NCI-H774 (cell line): ENCODE data around the gene CLN6.
"Not testable (repeated sequence)": the region's sequence is repeated elsewhere in the genome, so short reads cannot be mapped to it uniquely, and the experiment has no call there.

ENCODE experiments used
- DNase-seq: peaks from one replicate; lab custom pipeline; 2025; lab: John Stamatoyannopoulos, UW

Gene CLN6

GRCh38 chr15:68256675-68257450 lies 27.3 kb upstream of the CLN6 start:
- peak; percentile 80 for DNase-seq

DNA sequence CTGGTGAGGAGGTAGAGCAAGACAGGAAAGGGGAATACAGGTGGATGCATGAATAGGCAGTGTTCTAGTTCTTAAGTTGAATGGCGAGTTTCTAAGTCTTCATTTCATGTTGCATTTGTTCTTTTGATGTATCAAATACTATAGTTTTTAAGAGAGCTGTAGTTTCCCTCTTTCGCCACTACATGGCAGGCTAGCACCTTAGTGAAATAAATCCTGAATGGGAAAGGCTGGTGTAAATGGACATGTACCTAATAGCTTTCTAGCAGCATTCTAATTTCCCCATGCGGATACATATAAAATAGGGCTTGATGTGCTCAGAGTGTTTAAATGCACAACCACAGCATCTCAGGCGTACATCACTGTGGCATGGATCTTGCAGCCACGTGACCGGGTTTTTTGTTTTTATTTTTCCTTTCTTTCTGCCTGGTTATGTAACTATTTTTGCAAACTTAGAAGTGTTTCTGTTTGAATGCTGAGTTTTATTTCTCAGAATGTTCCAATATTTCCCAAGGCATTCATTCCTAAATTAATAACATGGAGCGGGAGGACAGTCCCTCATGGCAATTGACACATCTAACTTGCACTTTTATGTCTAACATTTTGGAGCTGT lies 23.5 kb upstream of the CLN6 start:
- peak; percentile 72 for DNase-seq

GRCh38 chr15:68249058-68249713 lies 19.7 kb upstream of the CLN6 start:
- no peak for DNase-seq

GRCh38 chr15:68244235-68244634 lies 14.7 kb upstream of the CLN6 start:
- DNase-seq: no peak

GRCh38 chr15:68241088-68241935 lies 11.8 kb upstream of the CLN6 start:
- no peak for DNase-seq

DNA sequence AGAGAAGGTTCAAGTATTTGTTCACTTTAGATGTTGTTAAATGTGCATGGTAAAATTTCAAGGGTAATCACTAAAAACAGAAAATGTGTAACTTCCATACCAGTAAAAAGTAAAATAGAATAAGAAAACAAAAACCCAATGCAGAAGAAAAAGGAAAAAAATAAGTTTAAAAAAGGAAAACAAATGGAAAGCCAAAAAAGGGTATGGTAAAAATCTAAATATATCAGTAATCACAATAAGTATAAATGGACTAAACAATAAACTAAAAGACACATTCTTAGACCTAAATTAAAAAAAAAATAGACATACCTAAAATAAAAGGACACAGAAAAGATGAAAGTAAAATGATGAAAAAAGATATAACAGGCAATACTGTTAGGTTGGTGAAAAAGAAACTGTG lies 9.5 kb upstream of the CLN6 start:
- no peak for DNase-seq

GRCh38 chr15:68235022-68235421 lies 5.5 kb upstream of the CLN6 start:
- no peak for DNase-seq

DNA sequence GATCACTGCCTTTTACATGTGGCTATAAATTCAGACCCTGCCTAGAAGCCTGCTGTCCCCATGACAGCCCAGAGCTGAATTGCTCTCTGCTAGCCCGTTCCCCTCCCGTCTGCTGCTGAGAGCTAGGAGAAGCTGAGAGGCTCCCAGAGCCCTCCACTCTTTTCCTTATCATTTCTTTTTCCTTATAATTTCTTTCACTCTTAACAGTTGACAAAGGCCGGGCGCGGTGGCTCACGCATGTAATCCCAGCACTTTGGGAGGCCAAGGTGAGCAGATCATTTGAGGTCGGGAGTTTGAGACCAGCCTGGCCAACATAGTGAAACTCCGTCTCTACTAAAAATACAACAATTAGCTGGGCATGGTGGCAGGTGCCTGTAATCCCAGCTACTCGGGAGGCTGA lies 5.0 kb upstream of the CLN6 start:
- DNase-seq: not testable (repeated sequence)

DNA sequence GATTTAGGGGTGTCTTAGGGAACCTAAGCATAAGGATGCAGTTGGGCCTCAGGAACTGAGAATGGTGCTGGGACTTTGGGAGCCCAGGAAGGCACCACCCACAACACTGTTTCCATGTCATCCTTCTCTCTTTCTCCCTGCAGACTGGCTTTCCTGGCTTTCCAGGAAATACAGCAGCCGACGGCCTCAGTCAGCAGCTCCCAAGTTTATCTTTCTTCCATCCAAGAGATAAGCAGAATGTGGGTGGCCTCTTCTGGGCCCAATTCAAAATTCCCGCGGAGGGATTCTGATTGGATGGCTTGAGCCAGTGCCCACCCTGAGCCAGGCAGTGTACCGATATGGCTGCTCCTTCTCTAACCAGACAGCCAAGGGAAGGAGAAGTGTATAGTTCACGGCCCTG lies 4.5 kb upstream of the CLN6 start:
- no peak for DNase-seq

GRCh38 chr15:68232937-68233336 lies 3.4 kb upstream of the CLN6 start:
- DNase-seq: no peak

- no peak for DNase-seq
Observed at GRCh38 chr15:68232449-68232848, 2.9 kb upstream of the CLN6 start.

DNA sequence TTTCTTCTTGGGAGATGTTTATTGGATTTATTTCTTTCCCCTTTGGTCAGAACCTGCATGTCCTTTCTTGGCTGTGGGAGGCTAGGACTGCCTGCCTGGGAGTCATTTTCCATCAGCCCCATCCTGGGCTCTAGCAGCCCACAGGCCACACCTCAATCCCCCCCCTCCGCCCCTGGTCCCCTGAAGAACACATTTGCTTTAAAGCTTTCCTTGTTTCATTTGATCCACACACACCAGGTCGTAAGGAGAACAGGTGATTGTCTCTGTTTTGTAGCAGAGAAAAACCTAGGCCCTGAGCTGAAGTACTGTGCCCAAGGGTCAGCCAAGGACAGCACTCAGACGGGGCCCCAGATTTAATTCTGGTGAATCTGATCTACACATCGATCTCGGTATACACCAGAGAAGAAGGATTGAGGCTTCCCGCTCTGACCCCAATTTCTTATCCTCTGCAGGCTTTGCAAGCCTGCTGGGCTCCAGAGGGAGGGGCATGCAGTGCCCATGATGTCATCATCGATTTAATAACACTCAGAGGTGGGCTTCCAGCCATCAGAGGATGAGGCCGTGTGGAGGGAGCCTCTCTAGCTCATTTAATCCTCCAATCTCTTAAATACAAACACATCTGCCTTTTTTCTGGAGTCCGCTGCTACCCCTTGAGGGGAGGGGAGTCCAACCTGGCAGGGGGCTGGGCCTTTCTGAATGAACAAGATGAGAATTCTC lies 1.7 kb upstream of the CLN6 start:
- no peak for DNase-seq

GRCh38 chr15:68230157-68231100 lies 901 bp upstream of the CLN6 start:
- no peak for DNase-seq

DNA sequence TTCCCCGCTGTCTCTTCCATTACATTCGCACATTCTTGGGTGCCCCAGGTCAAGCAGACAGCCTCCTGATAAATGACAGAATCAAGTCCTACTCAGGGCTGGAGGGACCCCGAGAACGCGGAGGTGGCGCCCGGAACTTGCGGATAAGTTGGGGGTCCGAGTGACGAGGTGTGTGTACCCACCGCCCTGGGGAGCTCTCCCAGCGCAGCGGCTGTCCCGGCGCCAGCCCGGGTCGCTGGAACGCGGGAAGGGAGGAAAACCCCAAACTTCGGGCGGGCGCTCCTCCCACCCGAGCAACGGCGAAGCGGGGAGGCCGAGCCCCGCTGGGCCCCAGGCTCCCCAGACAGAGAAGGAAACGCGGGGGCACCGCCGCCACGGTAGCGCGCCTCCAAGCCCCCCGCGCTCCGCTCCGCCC lies 550 bp downstream of the CLN6 start:
- no peak for DNase-seq

DNA sequence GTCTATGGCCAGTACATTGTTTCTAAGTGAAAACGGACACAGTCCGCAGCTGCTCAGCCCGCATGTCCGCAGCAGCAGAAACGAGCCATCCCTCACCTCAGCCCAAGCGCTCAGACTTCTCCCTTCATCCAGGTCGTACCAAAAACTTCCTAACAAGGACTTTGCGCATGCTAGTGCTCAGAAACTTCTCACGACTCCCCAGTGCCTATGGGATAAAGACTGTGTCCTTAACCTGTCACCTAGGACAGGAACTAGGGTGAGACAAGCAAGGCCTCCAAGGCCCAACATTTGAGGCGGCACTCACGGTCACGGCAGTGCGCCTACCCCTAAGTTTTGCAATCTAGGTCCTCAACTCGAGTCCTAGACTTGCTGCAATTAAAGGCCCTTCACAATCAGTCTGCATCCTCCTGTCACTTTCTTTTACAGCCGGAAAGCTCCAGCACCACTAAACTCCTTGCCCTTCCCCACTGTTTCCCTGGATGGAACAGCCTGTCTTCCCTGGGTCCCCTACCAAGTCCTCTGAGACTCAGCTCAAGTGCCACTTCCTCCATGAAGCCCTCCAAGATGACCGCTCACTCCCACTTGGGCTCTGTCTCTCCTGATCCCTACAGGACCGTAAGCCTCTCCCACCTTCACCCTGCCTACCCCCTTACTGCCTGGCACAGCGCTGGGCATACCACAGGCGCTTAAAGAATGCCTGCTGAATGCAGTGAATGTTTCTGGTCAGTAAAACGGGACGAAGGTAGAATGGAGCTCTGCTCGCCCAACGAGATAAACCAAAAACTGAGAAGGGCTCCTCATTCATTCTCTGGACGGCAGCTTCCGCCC lies 1.2 kb downstream of the CLN6 start:
- DNase-seq: no peak

GRCh38 chr15:68227643-68228142 lies 1.8 kb downstream of the CLN6 start:
- DNase-seq: no peak

DNA sequence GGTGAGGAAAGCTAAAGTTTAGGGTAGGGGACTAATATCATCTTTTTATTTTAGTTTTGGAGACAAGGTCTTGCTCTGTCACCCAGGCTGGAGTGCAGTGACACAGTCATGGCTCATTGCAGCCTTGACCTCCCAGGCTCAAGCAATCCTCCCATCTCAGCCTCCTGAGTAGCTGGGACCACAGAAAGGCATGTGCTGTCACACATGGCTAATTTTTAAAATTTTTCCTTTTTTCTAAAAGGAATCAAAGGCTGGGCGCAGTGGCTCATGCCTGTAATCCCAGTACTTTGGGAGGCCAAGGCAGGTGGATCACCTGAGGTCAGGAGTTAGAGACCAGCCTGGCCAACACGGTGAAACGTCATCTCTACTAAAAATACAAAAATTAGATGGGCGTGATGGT lies 4.1 kb downstream of the CLN6 start:
- not testable (repeated sequence) for DNase-seq

- no peak for DNase-seq
Observed at GRCh38 chr15:68224546-68225250, 4.8 kb downstream of the CLN6 start.

- no peak for DNase-seq
Observed at GRCh38 chr15:68224108-68224507, 5.4 kb downstream of the CLN6 start.
